Measurements from ENCODE around the gene DCLK2. TPM values are rescaled to one million over a fixed set of nuclear protein-coding genes. Genes with fewer than 3 reads are reported as not detected.

Gene DCLK2
- total RNA-seq, 6 experiments from 2014 or later = 0.35 to 1.8 (median 0.68) TPM

- 81% methylated on average over 5 of the region's 5 CpGs for WGBS (ENCODE audit: insufficient coverage, low coverage, low lambda C conversion rate, missing lambda C conversion rate)
- TF ChIP-seq POLR2A (IDR thresholded peaks at IDR 0.05) (no peak), CTCF (IDR thresholded peaks at IDR 0.05) (no peak)
- H3K36me3 ChIP-seq = no peaks in the 10 kb centered on the region
- H3K4me3 ChIP-seq = no peak overlapping the region
- intact Hi-C loops (cut with DNase I) = no loop called here
- DNase-seq = no peak
- H3K27ac ChIP-seq = no peak overlapping the region
- no peak for ATAC-seq
- no peaks in the 10 kb centered on the region for H3K27me3 ChIP-seq
- H3K9me3 ChIP-seq = no peaks in the 10 kb centered on the region
- no peaks in the 10 kb centered on the region for H3K4me1 ChIP-seq
Observed at GRCh38 chr4:150216726-150217125, 138.5 kb downstream of the DCLK2 start.

DNA sequence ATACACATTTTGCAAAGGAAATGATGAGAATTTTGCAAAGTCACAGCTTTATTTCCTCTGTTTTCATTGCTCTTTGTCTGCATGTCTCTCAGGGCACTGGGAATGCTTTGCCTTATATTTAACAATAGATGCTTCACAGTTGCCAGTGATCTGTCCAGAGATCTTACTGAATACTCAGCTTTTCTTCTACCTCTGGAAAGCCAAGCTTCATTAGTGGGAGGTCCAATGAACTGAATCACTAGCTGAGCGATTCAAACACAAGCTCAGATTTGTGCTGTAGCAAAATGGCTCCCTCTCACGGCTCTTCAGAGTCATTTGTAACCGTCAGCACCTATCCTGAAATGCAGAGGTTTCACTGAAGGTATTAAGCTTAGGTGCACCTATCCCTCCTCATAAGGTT is 138.9 kb downstream of the DCLK2 start:
- ATAC-seq (peak; percentile 23 to 50 (median 34)), DNase-seq (no peak)
- WGBS (ENCODE audit: insufficient coverage, low coverage, low lambda C conversion rate, missing lambda C conversion rate) = 44% methylated on average over 3 of the region's 3 CpGs
- Histone ChIP-seq H3K27me3 (no peaks in the 10 kb centered on the region), H3K36me3 (no peaks in the 10 kb centered on the region), H3K27ac (no peak overlapping the region), H3K4me1 (no peaks in the 10 kb centered on the region), H3K4me3 (no peak overlapping the region), H3K9me3 (no peaks in the 10 kb centered on the region)
- intact Hi-C loops (cut with DNase I) = no loop called here
- TF ChIP-seq POLR2A (IDR thresholded peaks at IDR 0.05) (no peak), CTCF (IDR thresholded peaks at IDR 0.05) (peak in 1 of 4 donors; percentile 17)

- H3K27ac ChIP-seq = no peak overlapping the region
- no peaks in the 10 kb centered on the region for H3K36me3 ChIP-seq
- no peaks in the 10 kb centered on the region for H3K4me1 ChIP-seq
- H3K27me3 ChIP-seq = no peaks in the 10 kb centered on the region
- H3K4me3 ChIP-seq = no peak overlapping the region
- ATAC-seq (no peak), DNase-seq (no peak)
- WGBS (ENCODE audit: insufficient coverage, low coverage, low lambda C conversion rate, missing lambda C conversion rate) = 70% methylated on average over 7 of the region's 8 CpGs
- no peaks in the 10 kb centered on the region for H3K9me3 ChIP-seq
- intact Hi-C loops (cut with DNase I) = no loop called here
- TF ChIP-seq CTCF (IDR thresholded peaks at IDR 0.05) (no peak), POLR2A (IDR thresholded peaks at IDR 0.05) (no peak)
Observed at GRCh38 chr4:150217808-150218207, 139.6 kb downstream of the DCLK2 start.

DNA sequence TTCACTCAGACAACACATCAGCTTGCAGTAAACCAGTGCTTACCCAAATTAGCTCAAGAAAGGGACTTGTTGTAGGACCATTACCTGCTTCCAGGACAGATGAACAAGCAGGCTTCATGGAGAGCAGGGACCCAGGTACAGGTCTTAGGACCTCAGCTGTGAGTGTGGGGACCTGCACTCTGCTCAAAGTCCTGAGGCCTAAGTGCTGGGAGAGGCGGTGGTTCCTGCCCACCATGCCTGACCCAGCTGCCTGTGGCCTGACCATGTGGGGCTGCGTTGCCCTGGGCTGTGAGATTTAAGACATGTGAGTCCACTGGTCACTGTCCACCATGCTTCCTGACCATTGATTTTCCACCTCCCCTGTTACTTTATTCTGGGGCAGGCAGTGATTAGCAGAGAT is 140.2 kb downstream of the DCLK2 start:
- H3K4me3 ChIP-seq = no peak overlapping the region
- H3K27me3 ChIP-seq = no peaks in the 10 kb centered on the region
- H3K9me3 ChIP-seq = no peaks in the 10 kb centered on the region
- WGBS (ENCODE audit: insufficient coverage, low coverage, low lambda C conversion rate, missing lambda C conversion rate) = no CpG with 5 or more reads among the region's 2 CpGs
- TF ChIP-seq POLR2A (IDR thresholded peaks at IDR 0.05) (no peak), CTCF (IDR thresholded peaks at IDR 0.05) (no peak)
- no peaks in the 10 kb centered on the region for H3K36me3 ChIP-seq
- no peak overlapping the region for H3K27ac ChIP-seq
- no peaks in the 10 kb centered on the region for H3K4me1 ChIP-seq
- intact Hi-C loops (cut with DNase I) = no loop called here
- no peak for ATAC-seq
- DNase-seq = no peak

DNA sequence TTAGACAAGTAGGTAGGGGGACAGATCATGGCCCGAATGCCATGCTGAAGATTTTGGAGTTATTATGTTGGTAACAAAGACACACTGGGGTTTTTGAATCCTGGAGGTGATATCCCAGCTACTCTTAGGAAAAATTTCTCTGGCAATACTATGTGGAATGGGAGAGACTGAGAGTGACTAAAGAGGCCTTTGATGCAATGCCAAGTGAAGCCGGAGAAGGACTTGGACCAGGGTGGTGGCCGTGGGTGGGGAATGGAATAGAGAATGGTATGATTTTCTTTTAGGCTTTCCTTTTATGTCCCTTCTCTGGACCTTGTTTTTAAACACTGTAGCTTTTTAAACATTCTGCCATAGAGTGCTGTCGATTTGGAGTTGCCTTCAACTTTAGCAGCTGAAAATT is 141.6 kb downstream of the DCLK2 start:
- no peak overlapping the region for H3K4me3 ChIP-seq
- no peak for ATAC-seq
- intact Hi-C loops (cut with DNase I) = no loop called here
- H3K36me3 ChIP-seq = no peaks in the 10 kb centered on the region
- no peaks in the 10 kb centered on the region for H3K9me3 ChIP-seq
- 64% methylated on average over 4 of the region's 4 CpGs for WGBS (ENCODE audit: insufficient coverage, low coverage, low lambda C conversion rate, missing lambda C conversion rate)
- H3K27ac ChIP-seq = no peak overlapping the region
- no peak for DNase-seq
- no peaks in the 10 kb centered on the region for H3K4me1 ChIP-seq
- no peak for TF ChIP-seq CTCF (IDR thresholded peaks at IDR 0.05)
- no peak for TF ChIP-seq POLR2A (IDR thresholded peaks at IDR 0.05)
- H3K27me3 ChIP-seq = no peaks in the 10 kb centered on the region

Measured in right lobe of liver (tissue), 6 donors.